Brain microvascular endothelial cell (primary cell): ENCODE data around the gene ALKAL2.

Experiments used
- DNase-seq: peaks from one replicate; pipeline ENCODE4 v3.0.0-alpha.2; 2020
- H3K27ac ChIP-seq: fragments of 250-450 bp; sonication (Bioruptor Pico); 2 replicates; pipeline ENCODE4 v1.5.1; 2020; ENCODE audit warnings: mild to moderate bottlenecking, moderate library complexity
- H3K27me3 ChIP-seq: fragments of 250-450 bp; sonication (Bioruptor Pico); replicated peaks from 2 replicates; pipeline ENCODE4 v1.5.1; 2020; ENCODE audit warnings: mild to moderate bottlenecking
- H3K36me3 ChIP-seq: fragments of 250-450 bp; sonication (Bioruptor Pico); replicated peaks from 2 replicates; pipeline ENCODE4 v1.5.1; 2020; ENCODE audit warnings: mild to moderate bottlenecking
- H3K4me3 ChIP-seq: 2 replicates; pipeline ENCODE4 v1.5.1; 2011; ENCODE audit warnings: low read depth, mild to moderate bottlenecking, control low read depth, low read length, moderate library complexity
- in situ Hi-C: cut with HindIII; loops from 2 replicates; pipeline ENCODE4 v1.10.0; 2017; ENCODE audit warnings: low sequenced_read_pairs, low pct_ligation_motif_present
- TF ChIP-seq, protein P1 (sequence below): IDR thresholded peaks from 2 replicates; pipeline ENCODE4 v1.5.1; 2011; ENCODE audit warnings: low read depth, mild to moderate bottlenecking, moderate library complexity, low read length, control low read depth, inconsistent platforms; ENCODE audit errors: missing control alignments

Gene ALKAL2

DNA sequence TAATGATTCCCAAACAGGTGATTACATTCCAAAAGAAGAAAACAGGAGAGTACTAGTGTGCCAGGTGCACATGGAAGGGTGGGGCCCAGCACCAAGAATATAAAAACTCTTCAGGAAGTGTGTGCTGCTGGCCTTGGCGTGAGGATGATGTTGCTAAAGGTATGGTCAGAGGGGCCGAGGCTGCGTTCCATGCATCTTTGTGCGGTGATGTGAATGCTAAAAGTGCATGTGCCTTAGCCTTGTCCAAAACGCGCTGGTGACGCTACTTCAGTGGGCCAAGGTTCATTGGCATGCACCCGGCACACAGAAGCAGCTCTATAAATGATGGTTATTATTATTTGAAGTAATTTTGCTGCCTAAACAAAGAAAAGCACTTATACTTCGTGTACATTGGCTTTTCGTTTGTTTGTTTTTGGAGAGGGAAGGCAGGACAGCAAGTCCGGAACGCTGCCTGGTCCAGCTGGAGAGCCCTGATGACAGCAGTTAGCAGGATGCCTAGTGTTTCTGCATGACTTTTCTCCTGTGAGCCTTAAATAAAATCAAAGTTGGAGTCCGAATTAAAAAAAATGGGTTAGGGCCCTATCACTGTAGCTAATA is 2.9 kb downstream of the ALKAL2 start:
- TF ChIP-seq, protein P1, sequence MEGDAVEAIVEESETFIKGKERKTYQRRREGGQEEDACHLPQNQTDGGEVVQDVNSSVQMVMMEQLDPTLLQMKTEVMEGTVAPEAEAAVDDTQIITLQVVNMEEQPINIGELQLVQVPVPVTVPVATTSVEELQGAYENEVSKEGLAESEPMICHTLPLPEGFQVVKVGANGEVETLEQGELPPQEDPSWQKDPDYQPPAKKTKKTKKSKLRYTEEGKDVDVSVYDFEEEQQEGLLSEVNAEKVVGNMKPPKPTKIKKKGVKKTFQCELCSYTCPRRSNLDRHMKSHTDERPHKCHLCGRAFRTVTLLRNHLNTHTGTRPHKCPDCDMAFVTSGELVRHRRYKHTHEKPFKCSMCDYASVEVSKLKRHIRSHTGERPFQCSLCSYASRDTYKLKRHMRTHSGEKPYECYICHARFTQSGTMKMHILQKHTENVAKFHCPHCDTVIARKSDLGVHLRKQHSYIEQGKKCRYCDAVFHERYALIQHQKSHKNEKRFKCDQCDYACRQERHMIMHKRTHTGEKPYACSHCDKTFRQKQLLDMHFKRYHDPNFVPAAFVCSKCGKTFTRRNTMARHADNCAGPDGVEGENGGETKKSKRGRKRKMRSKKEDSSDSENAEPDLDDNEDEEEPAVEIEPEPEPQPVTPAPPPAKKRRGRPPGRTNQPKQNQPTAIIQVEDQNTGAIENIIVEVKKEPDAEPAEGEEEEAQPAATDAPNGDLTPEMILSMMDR, result no peak
- peaks cover 19% of the 10 kb centered on the region for H3K36me3 ChIP-seq
- peak overlapping the region; percentile 7 for H3K27ac ChIP-seq
- peaks cover 16% of the 10 kb centered on the region for H3K27me3 ChIP-seq
- no peak for DNase-seq
- in situ Hi-C loops, result no loop called here
- no peak overlapping the region for H3K4me3 ChIP-seq

GRCh38 chr2:283996-284794 is 3.7 kb downstream of the ALKAL2 start:
- DNase-seq, result no peak
- Histone ChIP-seq H3K36me3 (peaks cover 21% of the 10 kb centered on the region), H3K4me3 (no peak overlapping the region), H3K27ac (no peak overlapping the region), H3K27me3 (peaks cover 8% of the 10 kb centered on the region)
- in situ Hi-C loops, result no loop called here
- TF ChIP-seq, protein P1, result no peak

GRCh38 chr2:282371-283263 is 5.3 kb downstream of the ALKAL2 start:
- Histone ChIP-seq H3K4me3 (no peak overlapping the region), H3K27ac (no peak overlapping the region), H3K36me3 (peaks cover 30% of the 10 kb centered on the region), H3K27me3 (no peaks in the 10 kb centered on the region)
- no peak for DNase-seq
- in situ Hi-C loops, result no loop called here
- TF ChIP-seq, protein P1, result no peak

DNA sequence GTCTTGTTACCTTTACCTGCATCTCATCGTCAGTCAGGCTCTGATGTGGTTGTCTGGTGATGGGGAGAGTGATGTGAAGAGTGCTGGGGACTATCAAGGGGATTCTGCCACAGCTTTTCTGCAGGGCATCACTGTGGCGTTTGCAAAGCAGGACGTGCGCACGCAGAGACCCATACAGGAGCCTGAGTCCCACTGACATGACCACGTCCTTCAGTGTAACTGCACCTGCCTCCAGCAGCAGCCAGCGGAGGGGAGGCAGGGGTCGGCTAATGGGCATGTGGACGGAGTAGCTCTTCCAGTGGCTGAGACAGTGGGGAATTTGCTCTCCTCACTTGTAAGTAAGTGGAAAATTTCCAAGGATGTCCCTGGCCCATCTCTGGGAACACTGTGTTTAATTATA is 6.5 kb downstream of the ALKAL2 start:
- no peak overlapping the region for H3K4me3 ChIP-seq
- in situ Hi-C loops, result no loop called here
- no peak for DNase-seq
- H3K27me3 ChIP-seq, result no peaks in the 10 kb centered on the region
- H3K27ac ChIP-seq, result no peak overlapping the region
- TF ChIP-seq, protein P1, result no peak
- peaks cover 37% of the 10 kb centered on the region for H3K36me3 ChIP-seq

- Histone ChIP-seq H3K27ac (no peak overlapping the region), H3K4me3 (no peak overlapping the region), H3K27me3 (no peaks in the 10 kb centered on the region), H3K36me3 (peaks cover 40% of the 10 kb centered on the region)
- TF ChIP-seq, protein P1, result no peak
- DNase-seq, result no peak
- in situ Hi-C loops, result no loop called here
Measured at GRCh38 chr2:280650-281110, 7.2 kb downstream of the ALKAL2 start.
